ENCODE results near the gene AHNAK2. TPM values are rescaled to one million over a fixed set of nuclear protein-coding genes. Genes with fewer than 3 reads are reported as not detected.

The AHNAK2 gene
- total RNA-seq, 4 donors from 2014 or later, result 44.9 to 175 (median 71.7) TPM

DNA sequence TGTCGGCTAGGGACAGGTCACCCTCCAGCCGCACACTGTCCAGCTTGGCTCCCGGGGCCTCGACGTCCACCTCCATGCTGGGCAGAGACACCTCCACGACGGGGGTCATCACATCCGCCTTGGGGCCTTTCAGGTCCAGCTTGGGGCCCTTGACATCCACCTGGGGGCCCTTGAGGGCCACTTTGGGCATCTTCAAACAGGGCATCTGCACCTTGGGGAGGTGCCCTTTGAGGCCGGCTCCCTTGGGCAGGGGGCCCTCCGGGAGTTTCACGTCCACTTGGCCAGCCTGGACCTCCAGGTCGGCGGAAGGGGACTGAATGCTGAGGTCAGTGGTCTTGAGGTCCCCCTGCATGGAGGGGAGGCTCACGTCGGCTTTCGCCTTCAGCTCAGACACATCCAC, 35.6 kb downstream of the AHNAK2 start:
- H3K9me3 ChIP-seq, result no peaks in the 10 kb centered on the region
- intact Hi-C loops (cut with DNase I; ENCODE audit: low total_unique reads), result no loop called here
- TF ChIP-seq POLR2A (IDR thresholded peaks at IDR 0.05), result no peak
- TF ChIP-seq, protein P1, sequence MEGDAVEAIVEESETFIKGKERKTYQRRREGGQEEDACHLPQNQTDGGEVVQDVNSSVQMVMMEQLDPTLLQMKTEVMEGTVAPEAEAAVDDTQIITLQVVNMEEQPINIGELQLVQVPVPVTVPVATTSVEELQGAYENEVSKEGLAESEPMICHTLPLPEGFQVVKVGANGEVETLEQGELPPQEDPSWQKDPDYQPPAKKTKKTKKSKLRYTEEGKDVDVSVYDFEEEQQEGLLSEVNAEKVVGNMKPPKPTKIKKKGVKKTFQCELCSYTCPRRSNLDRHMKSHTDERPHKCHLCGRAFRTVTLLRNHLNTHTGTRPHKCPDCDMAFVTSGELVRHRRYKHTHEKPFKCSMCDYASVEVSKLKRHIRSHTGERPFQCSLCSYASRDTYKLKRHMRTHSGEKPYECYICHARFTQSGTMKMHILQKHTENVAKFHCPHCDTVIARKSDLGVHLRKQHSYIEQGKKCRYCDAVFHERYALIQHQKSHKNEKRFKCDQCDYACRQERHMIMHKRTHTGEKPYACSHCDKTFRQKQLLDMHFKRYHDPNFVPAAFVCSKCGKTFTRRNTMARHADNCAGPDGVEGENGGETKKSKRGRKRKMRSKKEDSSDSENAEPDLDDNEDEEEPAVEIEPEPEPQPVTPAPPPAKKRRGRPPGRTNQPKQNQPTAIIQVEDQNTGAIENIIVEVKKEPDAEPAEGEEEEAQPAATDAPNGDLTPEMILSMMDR (IDR thresholded peaks at IDR 0.05), result no peak
- no peaks in the 10 kb centered on the region for H3K4me1 ChIP-seq
- H3K4me3 ChIP-seq, result no peak overlapping the region
- H3K36me3 ChIP-seq, result no peaks in the 10 kb centered on the region
- no peak overlapping the region for H3K27ac ChIP-seq
- H3K27me3 ChIP-seq, result no peaks in the 10 kb centered on the region
- DNase-seq, result no peak

DNA sequence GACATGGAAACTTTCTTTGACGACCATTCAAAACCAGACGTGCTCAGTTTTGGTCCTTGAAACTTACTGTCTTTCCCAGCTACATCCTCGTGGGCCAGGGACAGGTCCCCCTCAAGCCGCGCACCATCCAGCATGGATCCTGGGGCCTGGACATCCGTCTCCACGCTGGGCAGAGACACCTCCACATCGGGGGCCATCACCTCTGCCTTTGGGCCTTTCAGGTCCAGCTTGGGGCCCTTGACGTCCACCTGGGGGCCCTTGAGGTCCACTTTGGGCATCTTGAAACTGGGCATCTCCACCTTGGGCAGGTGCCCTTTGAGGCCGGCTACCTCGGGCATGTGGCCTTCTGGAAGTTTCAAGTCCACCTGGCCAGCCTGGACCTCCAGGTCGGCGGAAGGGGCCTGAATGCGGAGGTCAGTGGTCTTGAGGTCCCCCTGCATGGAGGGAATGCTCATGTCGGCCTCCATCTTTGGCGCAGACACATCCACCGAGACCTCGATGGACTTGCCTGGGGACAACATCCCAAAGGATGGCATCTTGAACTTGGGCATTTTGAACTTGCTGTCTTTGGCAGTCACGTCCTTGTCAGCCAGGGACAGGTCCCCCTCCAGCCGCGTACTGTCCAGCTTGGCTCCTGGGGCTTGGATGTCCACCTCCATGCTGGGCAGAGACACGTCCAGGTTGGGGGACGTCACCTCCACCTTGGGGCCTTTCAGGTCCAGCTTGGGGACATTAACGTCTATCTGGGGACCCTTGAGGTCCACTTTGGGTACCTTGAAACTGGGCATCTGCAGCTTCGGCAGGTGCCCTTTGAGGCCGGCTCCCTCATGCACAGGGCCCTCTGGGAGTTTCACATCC, 36.4 kb downstream of the AHNAK2 start:
- no peaks in the 10 kb centered on the region for H3K36me3 ChIP-seq
- no peak overlapping the region for H3K4me3 ChIP-seq
- TF ChIP-seq, protein P1 (IDR thresholded peaks at IDR 0.05), result no peak
- no peak for TF ChIP-seq POLR2A (IDR thresholded peaks at IDR 0.05)
- no peak overlapping the region for H3K27ac ChIP-seq
- no peaks in the 10 kb centered on the region for H3K9me3 ChIP-seq
- intact Hi-C loops (cut with DNase I; ENCODE audit: low total_unique reads), result no loop called here
- peak in 1 of 2 donors; percentile 3 for DNase-seq
- no peaks in the 10 kb centered on the region for H3K4me1 ChIP-seq
- H3K27me3 ChIP-seq, result no peaks in the 10 kb centered on the region

DNA sequence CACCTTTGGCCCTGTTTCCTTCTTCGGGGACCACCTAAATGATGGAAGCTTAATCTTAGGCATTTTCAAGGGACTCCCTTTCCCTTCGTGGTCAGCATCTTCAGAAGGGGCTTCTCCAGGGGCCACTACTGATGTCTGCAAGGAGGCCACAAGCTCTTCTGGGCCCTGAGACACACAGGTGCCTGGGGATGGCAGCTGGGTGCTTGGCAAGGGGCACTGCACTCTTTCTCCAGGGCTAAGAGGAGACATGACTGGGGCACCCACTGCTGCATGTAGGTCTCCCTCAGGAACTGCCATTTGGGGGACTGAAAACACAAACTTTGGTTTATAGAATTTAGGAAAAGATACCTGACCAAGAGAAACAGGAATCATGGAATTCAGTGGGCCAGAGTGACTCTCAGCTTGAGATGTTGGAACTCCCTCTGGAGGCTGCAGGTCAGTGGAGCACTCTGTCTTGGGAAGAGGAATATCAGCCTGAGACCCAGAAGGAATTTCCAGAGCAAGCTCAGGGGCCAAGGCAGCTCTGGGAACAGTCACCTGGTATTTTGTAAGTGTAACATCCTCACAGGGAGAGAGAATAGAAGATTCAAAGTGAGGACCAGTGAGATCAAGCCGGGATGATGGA, 37.5 kb downstream of the AHNAK2 start:
- Histone ChIP-seq H3K27ac (no peak overlapping the region), H3K36me3 (no peaks in the 10 kb centered on the region), H3K27me3 (no peaks in the 10 kb centered on the region), H3K9me3 (no peaks in the 10 kb centered on the region), H3K4me3 (no peak overlapping the region), H3K4me1 (no peaks in the 10 kb centered on the region)
- peak in 1 of 2 donors; percentile 8 for DNase-seq
- intact Hi-C loops (cut with DNase I; ENCODE audit: low total_unique reads), result no loop called here
- no peak for TF ChIP-seq POLR2A (IDR thresholded peaks at IDR 0.05)
- TF ChIP-seq, protein P1 (IDR thresholded peaks at IDR 0.05), result no peak

DNA sequence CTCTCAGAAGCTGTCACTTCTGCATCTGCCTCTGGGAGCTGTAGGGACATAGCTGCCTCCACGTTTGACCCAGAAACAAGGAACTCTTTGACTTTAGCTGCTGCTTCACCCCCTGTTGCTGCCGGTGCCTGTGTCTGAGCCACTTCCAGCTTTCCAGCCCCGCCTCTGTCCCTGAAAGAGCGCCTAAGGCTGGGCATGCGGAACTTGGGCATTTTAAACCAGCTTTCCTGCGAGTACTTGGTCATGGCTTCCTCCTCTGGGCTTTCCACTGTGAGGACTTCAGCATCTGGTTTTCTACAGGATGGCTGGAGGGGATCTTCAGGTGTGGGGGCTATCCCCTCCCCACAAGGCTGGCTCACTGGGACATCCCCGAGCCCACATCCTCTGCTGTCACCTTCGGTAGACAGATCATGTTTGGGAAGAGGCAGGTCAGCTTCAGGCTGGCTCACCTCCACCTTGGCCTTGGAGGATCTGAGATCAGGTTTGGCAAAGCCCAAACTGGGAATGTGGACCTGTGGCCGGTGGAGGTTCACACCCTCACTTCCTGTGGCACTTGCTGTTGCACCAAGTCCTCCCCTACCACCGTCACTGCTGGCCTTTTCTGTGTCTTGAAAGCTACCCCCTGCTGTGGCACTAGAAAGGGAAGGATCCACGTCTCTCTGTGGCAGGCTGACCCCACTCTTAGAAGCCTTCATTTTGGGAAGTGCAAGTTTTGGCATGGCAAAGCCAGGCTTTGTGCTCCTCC, 38.3 kb downstream of the AHNAK2 start:
- Histone ChIP-seq H3K27ac (no peak overlapping the region), H3K4me1 (no peaks in the 10 kb centered on the region), H3K36me3 (no peaks in the 10 kb centered on the region), H3K27me3 (no peaks in the 10 kb centered on the region), H3K9me3 (no peaks in the 10 kb centered on the region), H3K4me3 (no peak overlapping the region)
- TF ChIP-seq, protein P1 (IDR thresholded peaks at IDR 0.05), result no peak
- no peak for TF ChIP-seq POLR2A (IDR thresholded peaks at IDR 0.05)
- DNase-seq, result peak; percentile 11 to 12
- intact Hi-C loops (cut with DNase I; ENCODE audit: low total_unique reads), result no loop called here
